ENCODE results near the gene CTSF. TPM values are rescaled to one million over a fixed set of nuclear protein-coding genes. Genes with fewer than 3 reads are reported as not detected.
A peak's percentile ranks its signal among the peaks of the same experiment; 100 is the strongest.

Gene CTSF
- total RNA-seq, 1 experiment from 2014 or later, result 0.34 TPM

GRCh38 chr11:66529655-66530054 lies 38.8 kb downstream of the CTSF start:
- CTCF ChIA-PET, result no interaction called here

More at GRCh38 chr11:66529655-66530054, 38.8 kb downstream of the CTSF start:
- H3K9me3 ChIP-seq (ENCODE audit: control insufficient read depth in 1 of 2, insufficient read depth in 1 of 2, low read depth in 1 of 2, low read length in 2 of 2), result no peaks in the 10 kb centered on the region
- no peak overlapping the region for H3K9ac ChIP-seq (ENCODE audit: low read length)
- ChIA-PET RAD21 (ENCODE audit: low non-redundant PET in 1 of 2, low total read pairs in 2 of 2, uncharacterized antibody in 2 of 2, unreplicated experiment in 2 of 2) (no interaction called here), POLR2A (no interaction called here)
- ATAC-seq, result peak; percentile 19; the same call in 1 of the 2 replicates
- intact Hi-C loops (cut with micrococcal nuclease), result no loop called here
- no peak for TF ChIP-seq CTCF (IDR thresholded peaks at IDR 0.05 in 2 of 3, conservative IDR thresholded peaks at IDR 0.05 in 1 of 3; ENCODE audit: borderline replicate concordance in 1 of 3, insufficient read depth in 1 of 3, low read depth in 2 of 3, low read length in 2 of 3)
- no peak for TF ChIP-seq POLR2AphosphoS5 (IDR thresholded peaks at IDR 0.05; ENCODE audit: low read depth, low read length)
- TF ChIP-seq REST (IDR thresholded peaks at IDR 0.05; ENCODE audit: low read depth), result no peak
- TF ChIP-seq ZNF274 (IDR thresholded peaks at IDR 0.05; ENCODE audit: low read depth, low read length), result no peak
- no peak for TF ChIP-seq JUND (IDR thresholded peaks at IDR 0.05)
- no peak for TF ChIP-seq CEBPB (IDR thresholded peaks at IDR 0.05; ENCODE audit: low read depth)
- no peak for TF ChIP-seq EGR1 (IDR thresholded peaks at IDR 0.05; ENCODE audit: low read depth)
- no peak for TF ChIP-seq SP1 (IDR thresholded peaks at IDR 0.05; ENCODE audit: low read depth)
- TF ChIP-seq ELF1 (IDR thresholded peaks at IDR 0.05; ENCODE audit: borderline replicate concordance, low read depth), result no peak
- no peak for TF ChIP-seq ZFX (IDR thresholded peaks at IDR 0.05)
- TF ChIP-seq EZH2 (IDR thresholded peaks at IDR 0.05), result no peak
- TF ChIP-seq RAD21 (IDR thresholded peaks at IDR 0.05; ENCODE audit: low read depth), result no peak
- no peak for TF ChIP-seq CBX3 (IDR thresholded peaks at IDR 0.05; ENCODE audit: low read depth)
- TF ChIP-seq FOSL1 (IDR thresholded peaks at IDR 0.05; ENCODE audit: low read depth), result no peak
- no peak for TF ChIP-seq POLR2A (IDR thresholded peaks at IDR 0.05; ENCODE audit: borderline replicate concordance, extremely low read depth, insufficient read depth, insufficient read length)
- TF ChIP-seq ATF3 (IDR thresholded peaks at IDR 0.05), result no peak
- no peak for TF ChIP-seq YY1 (IDR thresholded peaks at IDR 0.05; ENCODE audit: extremely low read depth, insufficient replicate concordance, low read depth, low read length)
- no peak overlapping the region for H3K4me2 ChIP-seq (ENCODE audit: low read length)
- H3K79me2 ChIP-seq (ENCODE audit: insufficient read depth, low read length), result no peaks in the 10 kb centered on the region
- H4K20me1 ChIP-seq (ENCODE audit: insufficient read depth), result no peaks in the 10 kb centered on the region
- H3K27me3 ChIP-seq (ENCODE audit: insufficient read depth, low read length), result no peaks in the 10 kb centered on the region
- no peaks in the 10 kb centered on the region; a peak in 1 of 4 replicates for H3K36me3 ChIP-seq (ENCODE audit: control insufficient read depth in 1 of 2, insufficient read depth in 2 of 2, low read length in 2 of 2)
- no peak for DNase-seq (ENCODE audit: low read depth, low spot score)
- H3K27ac ChIP-seq (ENCODE audit: low read depth, low read length), result no peak overlapping the region
- no peak overlapping the region for H2AFZ ChIP-seq (ENCODE audit: low read depth, low read length, poor library complexity, severe bottlenecking)
- H3K9me2 ChIP-seq (ENCODE audit: insufficient read depth), result no peaks in the 10 kb centered on the region
- H3K4me1 ChIP-seq (ENCODE audit: control insufficient read depth in 1 of 2, insufficient read depth in 2 of 2, low read length in 2 of 2), result no peaks in the 10 kb centered on the region
- no TSS peak for BruUV-seq (replicated peaks)
- H3K4me3 ChIP-seq (replicated peaks in 1 of 2; ENCODE audit: low read depth in 1 of 2, low read length in 2 of 2), result no peak overlapping the region

All from HCT116 (cell line).